ENCODE data around the gene C10orf67.

GRCh38 chr10:23373156-23373555, 28.6 kb upstream of the C10orf67 start:
- no peak for TF ChIP-seq CTCF (IDR thresholded peaks at IDR 0.05)
- TF ChIP-seq POLR2A (IDR thresholded peaks at IDR 0.05): no peak

Measured in uterus (tissue), 2 donors.